GM23248 (cell line): ENCODE data around the gene ACACA. TPM values are rescaled to one million over a fixed set of nuclear protein-coding genes. Genes with fewer than 3 reads are reported as not detected.

ENCODE experiments used
- DNase-seq: peaks from one replicate; pipeline ENCODE4 v3.0.0-alpha.2; 2015
- H2AFZ ChIP-seq: fragments of 200-600 bp; sonication (generic); 2 replicates; pipeline ENCODE4 v1.6.1; 2016; ENCODE audit warnings: antibody characterized with exemption
- H3F3A ChIP-seq: fragments of 200-600 bp; sonication (generic); 2 replicates; pipeline ENCODE4 v1.6.1; 2016; ENCODE audit warnings: mild to moderate bottlenecking, antibody characterized with exemption, mixed run types; ENCODE audit not compliant: insufficient read depth
- H3K27ac ChIP-seq: fragments of 200-600 bp; sonication (generic); 2 replicates; pipeline ENCODE4 v1.5.1; 2016; ENCODE audit warnings: mild to moderate bottlenecking
- H3K27me3 ChIP-seq: fragments of 200-600 bp; sonication (generic); replicated peaks from 2 replicates; pipeline ENCODE4 v1.6.1; 2016; ENCODE audit warnings: mild to moderate bottlenecking; ENCODE audit not compliant: insufficient read depth
- H3K36me3 ChIP-seq: fragments of 200-600 bp; sonication (generic); 2 replicates; pipeline ENCODE4 v1.6.1; 2016; ENCODE audit warnings: low read depth, mild to moderate bottlenecking
- H3K4me1 ChIP-seq: fragments of 200-600 bp; sonication (generic); 2 replicates; pipeline ENCODE4 v1.6.1; 2016; ENCODE audit warnings: mild to moderate bottlenecking; ENCODE audit not compliant: insufficient read depth
- H3K4me2 ChIP-seq: fragments of 200-600 bp; sonication (generic); one replicate; pipeline ENCODE4 v1.6.1; 2016; ENCODE audit warnings: mild to moderate bottlenecking; ENCODE audit not compliant: unreplicated experiment
- H3K4me3 ChIP-seq: fragments of 200-600 bp; sonication (generic); 2 replicates; pipeline ENCODE4 v1.5.1; 2016; ENCODE audit warnings: mild to moderate bottlenecking
- H3K79me2 ChIP-seq: fragments of 200-600 bp; sonication (generic); 2 replicates; pipeline ENCODE4 v1.6.1; 2016; ENCODE audit warnings: mild to moderate bottlenecking; ENCODE audit not compliant: insufficient read depth
- H3K9ac ChIP-seq: fragments of 200-600 bp; sonication (generic); 2 replicates; pipeline ENCODE4 v1.6.1; 2016; ENCODE audit warnings: mild to moderate bottlenecking
- H3K9me2 ChIP-seq: fragments of 200-600 bp; sonication (generic); 2 replicates; pipeline ENCODE4 v1.6.1; 2016; ENCODE audit warnings: mixed run types, mild to moderate bottlenecking, moderate library complexity; ENCODE audit not compliant: insufficient read depth
- H3K9me3 ChIP-seq: fragments of 200-600 bp; sonication (generic); one replicate; pipeline ENCODE4 v1.6.1; 2017; ENCODE audit warnings: low read depth
- H4K20me1 ChIP-seq: fragments of 200-600 bp; sonication (generic); 2 replicates; pipeline ENCODE4 v1.6.0; 2016; ENCODE audit not compliant: insufficient read depth
- EZH2 ChIP-seq: fragments of 200-600 bp; sonication (generic); IDR thresholded peaks from 2 replicates; pipeline ENCODE4 v1.6.1; 2018; ENCODE audit warnings: antibody characterized with exemption, mild to moderate bottlenecking; ENCODE audit not compliant: insufficient read depth, poor library complexity, severe bottlenecking
- EZH2phosphoT487 ChIP-seq: fragments of 200-600 bp; sonication (generic); IDR thresholded peaks from 2 replicates; pipeline ENCODE4 v1.6.1; 2018; ENCODE audit warnings: antibody characterized with exemption, moderate library complexity, mild to moderate bottlenecking, low read depth; ENCODE audit not compliant: insufficient read depth
- WGBS, 2 experiments: methylation state at CpG; one replicate each; pipeline ENCODE4 v1.1.6; 2015 to 2017; ENCODE audit warnings: low lambda C conversion rate in 2 of 2, low coverage in 1 of 2; ENCODE audit errors: missing lambda C conversion rate in 2 of 2; 5-methylcytosine and 5-hydroxymethylcytosine counted together
- in situ Hi-C: fragments of 300-500 bp; cut with MboI; formaldehyde crosslinking; loops from 2 replicates; pipeline ENCODE4 v1.15.0; 2020
- polyA plus RNA-seq: library from polyadenylated mRNA; unstranded; fragments of >200 nt; fragmentation: Nextera tagmentation; extraction: Ambion mirVana; gene quantifications from 2 replicates; pipeline ENCODE4 v1.2.1, GENCODE V29; 2016
- total RNA-seq: library from RNA; depleted of rRNA; stranded (reverse); fragments of >200 nt; shearing (Covaris generic); gene quantifications from 2 replicates; pipeline ENCODE4 v1.2.3, GENCODE V29; 2014

The ACACA gene
- total and polyA plus RNA-seq, 2 experiments from 2014 or later = 10.2 to 21.9 TPM

- Histone ChIP-seq H4K20me1 (no peaks in the 10 kb centered on the region), H3K27ac (no peak overlapping the region), H3K9ac (no peak overlapping the region), H3K4me2 (no peak overlapping the region), H3F3A (no peaks in the 10 kb centered on the region), H3K9me3 (no peaks in the 10 kb centered on the region), H3K36me3 (peaks cover 1% of the 10 kb centered on the region; the same call in 1 of the 2 replicates), H3K4me1 (no peaks in the 10 kb centered on the region), H3K79me2 (no peaks in the 10 kb centered on the region), H3K9me2 (no peaks in the 10 kb centered on the region), H3K27me3 (no peaks in the 10 kb centered on the region), H2AFZ (peak overlapping the region; percentile 61), H3K4me3 (0 out of 2 replicates have a peak overlapping the region, but pooled peaks have one; percentile 25)
- in situ Hi-C loops = no loop called here
- TF ChIP-seq EZH2phosphoT487 (no peak), EZH2 (no peak)
- DNase-seq = no peak
- 16 to 25% methylated on average over 9 of the region's 9 CpGs for WGBS, 2 experiments
Observed at GRCh38 chr17:37062021-37062420, 344.6 kb downstream of the ACACA start.

- Histone ChIP-seq H3K36me3 (peaks cover 6% of the 10 kb centered on the region; the same call in 1 of the 2 replicates), H3K27me3 (no peaks in the 10 kb centered on the region), H3K9ac (no peak overlapping the region), H3F3A (no peaks in the 10 kb centered on the region), H3K4me1 (no peaks in the 10 kb centered on the region), H3K4me3 (no peak overlapping the region), H3K79me2 (no peaks in the 10 kb centered on the region), H2AFZ (no peak overlapping the region), H3K9me3 (no peaks in the 10 kb centered on the region), H3K9me2 (no peaks in the 10 kb centered on the region), H4K20me1 (no peaks in the 10 kb centered on the region), H3K4me2 (no peak overlapping the region), H3K27ac (no peak overlapping the region)
- no peak for DNase-seq
- TF ChIP-seq EZH2phosphoT487 (no peak), EZH2 (no peak)
- WGBS, 2 experiments = 38 to 49% methylated on average over 7 of the region's 7 CpGs
- in situ Hi-C loops = no loop called here
Observed at GRCh38 chr17:37060928-37061327, 345.7 kb downstream of the ACACA start.

- H3F3A ChIP-seq = no peaks in the 10 kb centered on the region
- H3K27me3 ChIP-seq = no peaks in the 10 kb centered on the region
- no peaks in the 10 kb centered on the region for H3K79me2 ChIP-seq
- no peaks in the 10 kb centered on the region for H3K4me1 ChIP-seq
- no peak overlapping the region for H3K9ac ChIP-seq
- no peak overlapping the region for H2AFZ ChIP-seq
- no peaks in the 10 kb centered on the region for H3K9me3 ChIP-seq
- no peak overlapping the region for H3K4me2 ChIP-seq
- in situ Hi-C loops = no loop called here
- H3K27ac ChIP-seq = no peak overlapping the region
- peaks cover 6% of the 10 kb centered on the region; the same call in 1 of the 2 replicates for H3K36me3 ChIP-seq
- H3K9me2 ChIP-seq = no peaks in the 10 kb centered on the region
- no peak overlapping the region for H3K4me3 ChIP-seq
- WGBS, 2 experiments = 92 to 93% methylated on average over 6 of the region's 6 CpGs
- no peaks in the 10 kb centered on the region for H4K20me1 ChIP-seq
- TF ChIP-seq EZH2 (no peak), EZH2phosphoT487 (no peak)
- no peak for DNase-seq
Observed at GRCh38 chr17:37060094-37060493, 346.5 kb downstream of the ACACA start.

- H3K9me2 ChIP-seq = no peaks in the 10 kb centered on the region
- no peaks in the 10 kb centered on the region for H4K20me1 ChIP-seq
- no peak for TF ChIP-seq EZH2
- no peak for TF ChIP-seq EZH2phosphoT487
- 94 to 98% methylated on average over 3 of the region's 3 CpGs for WGBS, 2 experiments
- no peaks in the 10 kb centered on the region for H3F3A ChIP-seq
- H3K4me3 ChIP-seq = no peak overlapping the region
- in situ Hi-C loops = no loop called here
- no peak for DNase-seq
- no peak overlapping the region for H2AFZ ChIP-seq
- peaks cover 6% of the 10 kb centered on the region; the same call in 1 of the 2 replicates for H3K36me3 ChIP-seq
- H3K9ac ChIP-seq = no peak overlapping the region
- H3K79me2 ChIP-seq = no peaks in the 10 kb centered on the region
- no peaks in the 10 kb centered on the region for H3K4me1 ChIP-seq
- no peak overlapping the region for H3K27ac ChIP-seq
- H3K4me2 ChIP-seq = no peak overlapping the region
- no peaks in the 10 kb centered on the region for H3K9me3 ChIP-seq
- H3K27me3 ChIP-seq = no peaks in the 10 kb centered on the region
Observed at GRCh38 chr17:37059493-37059892, 347.1 kb downstream of the ACACA start.

GRCh38 chr17:37056622-37057021, 350.0 kb downstream of the ACACA start:
- H3K9me2 ChIP-seq = no peaks in the 10 kb centered on the region
- no peaks in the 10 kb centered on the region for H3K9me3 ChIP-seq
- TF ChIP-seq EZH2 = no peak
- TF ChIP-seq EZH2phosphoT487 = no peak
- H3K4me1 ChIP-seq = no peaks in the 10 kb centered on the region
- H3K4me2 ChIP-seq = no peak overlapping the region
- H3K36me3 ChIP-seq = peaks cover 6% of the 10 kb centered on the region; the same call in 1 of the 2 replicates
- H3K79me2 ChIP-seq = no peaks in the 10 kb centered on the region
- no peak overlapping the region for H3K27ac ChIP-seq
- WGBS, 2 experiments = 95 to 97% methylated on average over 18 of the region's 18 CpGs
- no peak overlapping the region for H3K9ac ChIP-seq
- in situ Hi-C loops = no loop called here
- no peaks in the 10 kb centered on the region for H3K27me3 ChIP-seq
- H3K4me3 ChIP-seq = no peak overlapping the region
- H3F3A ChIP-seq = no peaks in the 10 kb centered on the region
- H2AFZ ChIP-seq = no peak overlapping the region
- DNase-seq = no peak
- H4K20me1 ChIP-seq = no peaks in the 10 kb centered on the region
